B cell (primary cell): ENCODE data around the gene CCDC171.
"Not testable (repeated sequence)": the region's sequence is repeated elsewhere in the genome, so short reads cannot be mapped to it uniquely, and the experiment has no call there.

Source experiments
- CTCF ChIP-seq: fragments of 200-600 bp; IDR thresholded peaks from one replicate; pipeline ENCODE4 v1.8.0; 2022; ENCODE audit warnings: antibody characterized with exemption, mild to moderate bottlenecking
- EZH2 ChIP-seq: IDR thresholded peaks from 2 replicates; pipeline ENCODE4 v1.6.1; 2012; ENCODE audit warnings: borderline replicate concordance, low read depth, mild to moderate bottlenecking, moderate library complexity, low read length; ENCODE audit not compliant: insufficient read depth, poor library complexity, severe bottlenecking

GRCh38 chr9:15600666-15601330 is 48.0 kb downstream of the CCDC171 start:
- TF ChIP-seq CTCF, EZH2: not testable (repeated sequence)
